Activated naive CD8-positive, alpha-beta T cell treated with anti-CD3 and anti-CD28 coated beads for 36 hours (primary cell): ENCODE data around the gene IGLL5. TPM values are rescaled to one million over a fixed set of nuclear protein-coding genes. Genes with fewer than 3 reads are reported as not detected.

ENCODE experiments used
- DNase-seq: peaks from one replicate; pipeline ENCODE4 v3.0.0; 2021
- H3K27ac Mint-ChIP-seq: one replicate; pipeline ENCODE4 v1.8.0; 2022; ENCODE audit warnings: mild to moderate bottlenecking, moderate library complexity, mixed read lengths
- H3K27me3 Mint-ChIP-seq: one replicate; pipeline ENCODE4 v1.8.0; 2022; ENCODE audit warnings: mild to moderate bottlenecking, mixed read lengths
- H3K36me3 Mint-ChIP-seq: one replicate; pipeline ENCODE4 v1.8.0; 2021; ENCODE audit warnings: mild to moderate bottlenecking, mixed read lengths
- H3K4me1 Mint-ChIP-seq: one replicate; pipeline ENCODE4 v1.8.0; 2021; ENCODE audit warnings: mixed read lengths
- H3K4me3 Mint-ChIP-seq: one replicate; pipeline ENCODE4 v1.8.0; 2022; ENCODE audit warnings: mild to moderate bottlenecking, moderate library complexity, mixed read lengths
- H3K9me3 Mint-ChIP-seq: one replicate; pipeline ENCODE4 v1.8.0; 2022; ENCODE audit warnings: mixed read lengths
- total RNA-seq, 2 experiments: library from RNA; stranded (reverse); gene quantifications; one replicate each; pipeline ENCODE4 v1.2.3, GENCODE V29; 2021

The IGLL5 gene
- total RNA-seq, 2 experiments from 2014 or later: 0.62 to 0.93 TPM

DNA sequence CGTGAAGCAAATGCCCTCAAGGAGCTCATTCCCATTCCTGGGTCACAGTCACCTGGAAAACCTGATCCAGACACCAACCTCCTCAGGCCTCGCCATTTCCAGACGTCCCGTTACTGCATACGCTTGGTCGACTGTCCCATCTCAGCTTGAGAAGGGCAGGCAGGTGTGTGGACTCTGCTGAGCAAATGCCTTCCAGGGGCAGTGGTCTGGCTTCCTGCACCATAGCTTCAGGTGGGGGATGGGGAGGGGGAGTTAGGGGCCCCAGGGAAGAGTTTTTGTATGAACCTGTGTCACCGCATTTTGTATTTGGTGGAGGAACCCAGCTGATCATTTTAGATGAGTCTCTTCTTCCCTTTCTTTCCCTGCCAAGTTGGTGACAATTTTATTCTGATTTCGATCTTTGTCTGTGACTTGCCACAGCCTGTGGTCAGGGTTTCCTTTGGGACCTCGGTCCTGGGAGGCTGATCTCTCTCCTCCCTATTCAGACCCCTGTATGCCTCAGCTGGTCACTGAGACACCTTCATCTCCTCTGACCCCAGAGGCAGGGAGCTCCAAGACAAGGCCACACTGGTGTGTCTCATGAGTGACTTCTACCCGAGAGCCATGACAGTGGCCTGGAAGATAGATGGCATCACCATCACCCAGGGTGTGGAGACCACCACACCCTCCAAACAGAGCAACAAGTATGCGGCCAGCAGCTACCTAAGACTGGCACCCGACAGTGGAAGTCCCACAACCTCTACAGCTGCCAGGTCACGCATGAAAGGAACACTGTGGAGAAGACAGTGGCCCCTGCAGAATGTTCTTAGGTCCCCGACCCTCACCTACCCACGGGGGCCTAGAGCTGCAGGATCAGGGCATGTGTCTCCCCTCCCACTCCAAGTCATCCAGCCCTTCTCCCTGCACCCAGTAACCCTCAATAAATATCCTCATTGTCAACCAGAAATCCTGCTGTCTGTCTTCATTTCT lies 22.9 kb downstream of the IGLL5 start:
- no peak for DNase-seq
- H3K4me1 Mint-ChIP-seq: no peaks in the 10 kb centered on the region
- H3K27me3 Mint-ChIP-seq: no peaks in the 10 kb centered on the region
- no peak overlapping the region for H3K27ac Mint-ChIP-seq
- H3K9me3 Mint-ChIP-seq: no peaks in the 10 kb centered on the region
- H3K36me3 Mint-ChIP-seq: no peaks in the 10 kb centered on the region
- H3K4me3 Mint-ChIP-seq: no peak overlapping the region

DNA sequence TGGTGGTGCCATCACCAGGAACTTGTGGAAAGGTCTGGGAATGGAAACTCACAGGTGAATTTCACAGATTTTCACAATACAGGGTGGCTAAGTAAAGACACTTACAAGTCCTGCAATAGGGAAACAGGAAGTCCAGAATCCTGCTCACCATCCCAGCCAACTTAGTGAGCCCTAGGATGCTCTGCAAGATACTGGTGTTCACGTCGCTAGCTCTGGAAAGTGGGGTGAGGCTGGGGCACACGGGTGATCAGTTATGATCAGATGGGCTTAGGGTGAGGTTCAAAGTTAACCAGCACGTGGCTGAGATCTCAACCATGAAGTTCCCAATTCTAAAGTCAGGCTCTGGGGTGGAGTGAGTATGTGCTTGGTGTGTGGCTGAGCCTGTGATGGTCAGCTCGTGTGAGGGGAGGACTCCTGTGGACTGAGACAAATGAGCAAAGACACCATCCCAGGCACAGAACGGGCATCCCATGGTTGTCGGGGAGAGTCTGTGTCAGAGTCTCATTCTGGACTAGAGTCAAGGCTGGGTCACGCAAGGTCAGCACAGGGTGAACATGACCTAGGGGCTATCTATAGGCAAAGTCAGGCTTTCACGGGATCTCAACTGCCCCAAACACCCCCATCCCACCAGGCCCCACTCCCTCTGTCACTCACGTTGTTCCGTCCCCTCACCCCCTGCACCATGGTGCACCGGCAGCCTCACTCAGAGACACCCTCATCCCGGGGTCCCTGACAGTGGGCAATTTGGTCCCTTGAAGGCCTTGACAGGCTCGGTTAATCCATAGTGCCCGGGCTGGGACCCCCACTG lies 23.9 kb downstream of the IGLL5 start:
- H3K4me3 Mint-ChIP-seq: no peak overlapping the region
- no peaks in the 10 kb centered on the region for H3K4me1 Mint-ChIP-seq
- no peaks in the 10 kb centered on the region for H3K36me3 Mint-ChIP-seq
- H3K27me3 Mint-ChIP-seq: no peaks in the 10 kb centered on the region
- H3K9me3 Mint-ChIP-seq: no peaks in the 10 kb centered on the region
- DNase-seq: no peak
- no peak overlapping the region for H3K27ac Mint-ChIP-seq

GRCh38 chr22:22912135-22912987 lies 24.7 kb downstream of the IGLL5 start:
- H3K27me3 Mint-ChIP-seq: no peaks in the 10 kb centered on the region
- no peaks in the 10 kb centered on the region for H3K36me3 Mint-ChIP-seq
- H3K27ac Mint-ChIP-seq: no peak overlapping the region
- H3K4me3 Mint-ChIP-seq: no peak overlapping the region
- DNase-seq: no peak
- H3K9me3 Mint-ChIP-seq: no peaks in the 10 kb centered on the region
- H3K4me1 Mint-ChIP-seq: no peaks in the 10 kb centered on the region

GRCh38 chr22:22912988-22913253 lies 25.3 kb downstream of the IGLL5 start:
- Mint-ChIP-seq H3K9me3 (no peaks in the 10 kb centered on the region), H3K36me3 (no peaks in the 10 kb centered on the region), H3K27me3 (no peaks in the 10 kb centered on the region), H3K27ac (no peak overlapping the region), H3K4me1 (no peaks in the 10 kb centered on the region), H3K4me3 (no peak overlapping the region)
- DNase-seq: no peak

GRCh38 chr22:22913989-22914388 lies 26.4 kb downstream of the IGLL5 start:
- Mint-ChIP-seq H3K36me3 (no peaks in the 10 kb centered on the region), H3K4me1 (no peaks in the 10 kb centered on the region), H3K4me3 (no peak overlapping the region), H3K27ac (no peak overlapping the region), H3K9me3 (no peaks in the 10 kb centered on the region), H3K27me3 (no peaks in the 10 kb centered on the region)
- no peak for DNase-seq

- Mint-ChIP-seq H3K9me3 (no peaks in the 10 kb centered on the region), H3K27ac (no peak overlapping the region), H3K27me3 (no peaks in the 10 kb centered on the region), H3K4me1 (no peaks in the 10 kb centered on the region), H3K4me3 (no peak overlapping the region), H3K36me3 (no peaks in the 10 kb centered on the region)
- DNase-seq: no peak
These were observed 27.4 kb downstream of the IGLL5 start for GRCh38 chr22:22914726-22915669.

- no peaks in the 10 kb centered on the region for H3K27me3 Mint-ChIP-seq
- H3K36me3 Mint-ChIP-seq: no peaks in the 10 kb centered on the region
- H3K4me1 Mint-ChIP-seq: no peaks in the 10 kb centered on the region
- H3K4me3 Mint-ChIP-seq: no peak overlapping the region
- DNase-seq: no peak
- no peak overlapping the region for H3K27ac Mint-ChIP-seq
- no peaks in the 10 kb centered on the region for H3K9me3 Mint-ChIP-seq
These were observed 28.0 kb downstream of the IGLL5 start for GRCh38 chr22:22915670-22916035.

- no peak for DNase-seq
- no peaks in the 10 kb centered on the region for H3K4me1 Mint-ChIP-seq
These were observed 28.8 kb downstream of the IGLL5 start for GRCh38 chr22:22916215-22916951.

GRCh38 chr22:22916952-22917290 lies 29.3 kb downstream of the IGLL5 start:
- DNase-seq: no peak
- H3K4me1 Mint-ChIP-seq: no peaks in the 10 kb centered on the region
- H3K9me3 Mint-ChIP-seq: no peaks in the 10 kb centered on the region
- no peaks in the 10 kb centered on the region for H3K36me3 Mint-ChIP-seq
- no peaks in the 10 kb centered on the region for H3K27me3 Mint-ChIP-seq
- no peak overlapping the region for H3K4me3 Mint-ChIP-seq
- H3K27ac Mint-ChIP-seq: no peak overlapping the region

More at GRCh38 chr22:22916215-22916951, 28.8 kb downstream of the IGLL5 start:
- H3K36me3 Mint-ChIP-seq: no peaks in the 10 kb centered on the region
- no peaks in the 10 kb centered on the region for H3K27me3 Mint-ChIP-seq
- no peak overlapping the region for H3K27ac Mint-ChIP-seq
- no peaks in the 10 kb centered on the region for H3K9me3 Mint-ChIP-seq
- no peak overlapping the region for H3K4me3 Mint-ChIP-seq

- H3K9me3 Mint-ChIP-seq: no peaks in the 10 kb centered on the region
- DNase-seq: no peak
- H3K36me3 Mint-ChIP-seq: no peaks in the 10 kb centered on the region
- no peak overlapping the region for H3K4me3 Mint-ChIP-seq
- no peaks in the 10 kb centered on the region for H3K4me1 Mint-ChIP-seq
- no peaks in the 10 kb centered on the region for H3K27me3 Mint-ChIP-seq
- H3K27ac Mint-ChIP-seq: no peak overlapping the region
These were observed 29.8 kb downstream of the IGLL5 start for GRCh38 chr22:22917377-22917776.

DNA sequence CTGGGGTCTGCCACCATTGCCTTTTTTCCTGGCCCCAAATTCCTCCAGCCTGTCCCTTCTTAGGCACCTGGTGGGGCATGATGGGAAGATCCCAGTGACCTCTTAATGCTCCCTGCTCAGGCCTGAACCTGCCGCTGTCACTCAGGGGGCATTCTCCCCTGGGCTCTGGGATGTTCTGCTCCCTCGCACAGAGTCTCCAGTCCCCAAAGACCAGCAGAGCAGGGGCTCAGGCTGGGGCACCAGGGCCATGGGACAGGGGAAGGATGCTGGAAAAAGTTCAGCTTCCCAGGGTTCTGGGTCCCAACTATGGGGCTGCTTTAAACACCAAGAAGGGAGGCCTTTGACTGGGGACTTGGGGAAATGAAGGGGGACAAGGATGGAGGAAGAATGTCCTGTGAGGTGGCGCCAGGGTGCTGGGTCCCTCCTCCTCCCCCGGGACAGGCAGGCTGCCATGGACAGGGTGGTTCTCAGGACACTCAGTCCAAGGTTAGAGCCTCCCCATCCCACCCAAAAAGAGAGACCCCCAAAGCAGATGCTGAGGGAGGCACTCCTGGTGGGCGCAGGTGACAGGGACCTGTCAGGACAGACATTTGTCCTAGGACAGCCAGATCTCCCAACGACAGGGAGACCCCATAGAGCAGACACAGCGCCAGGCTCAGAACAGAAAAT lies 30.8 kb downstream of the IGLL5 start:
- Mint-ChIP-seq H3K27ac (no peak overlapping the region), H3K27me3 (no peaks in the 10 kb centered on the region), H3K9me3 (no peaks in the 10 kb centered on the region), H3K4me3 (no peak overlapping the region), H3K36me3 (no peaks in the 10 kb centered on the region), H3K4me1 (no peaks in the 10 kb centered on the region)
- no peak for DNase-seq

DNA sequence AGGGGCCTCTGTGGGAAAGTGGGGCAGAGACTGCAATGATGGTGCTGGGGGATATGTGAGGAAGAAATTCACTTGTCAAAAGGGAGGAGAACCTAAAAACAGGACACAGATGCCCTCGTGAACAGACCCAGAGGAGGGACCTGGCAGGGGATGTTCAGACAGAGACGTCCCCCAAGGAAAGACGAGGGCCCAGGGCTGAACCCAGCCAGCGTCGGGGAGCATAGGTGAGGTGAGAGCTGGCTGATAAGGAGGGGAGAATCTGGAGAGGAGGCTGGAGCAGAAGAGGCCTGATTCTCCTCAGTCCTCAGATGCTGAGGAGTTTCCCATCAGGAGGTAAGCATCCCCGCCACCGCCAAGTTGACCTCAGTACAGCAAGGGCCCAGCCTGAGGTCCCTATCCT lies 31.4 kb downstream of the IGLL5 start:
- Mint-ChIP-seq H3K9me3 (no peaks in the 10 kb centered on the region), H3K4me1 (no peaks in the 10 kb centered on the region), H3K4me3 (no peak overlapping the region), H3K36me3 (no peaks in the 10 kb centered on the region), H3K27me3 (no peaks in the 10 kb centered on the region), H3K27ac (no peak overlapping the region)
- no peak for DNase-seq

DNA sequence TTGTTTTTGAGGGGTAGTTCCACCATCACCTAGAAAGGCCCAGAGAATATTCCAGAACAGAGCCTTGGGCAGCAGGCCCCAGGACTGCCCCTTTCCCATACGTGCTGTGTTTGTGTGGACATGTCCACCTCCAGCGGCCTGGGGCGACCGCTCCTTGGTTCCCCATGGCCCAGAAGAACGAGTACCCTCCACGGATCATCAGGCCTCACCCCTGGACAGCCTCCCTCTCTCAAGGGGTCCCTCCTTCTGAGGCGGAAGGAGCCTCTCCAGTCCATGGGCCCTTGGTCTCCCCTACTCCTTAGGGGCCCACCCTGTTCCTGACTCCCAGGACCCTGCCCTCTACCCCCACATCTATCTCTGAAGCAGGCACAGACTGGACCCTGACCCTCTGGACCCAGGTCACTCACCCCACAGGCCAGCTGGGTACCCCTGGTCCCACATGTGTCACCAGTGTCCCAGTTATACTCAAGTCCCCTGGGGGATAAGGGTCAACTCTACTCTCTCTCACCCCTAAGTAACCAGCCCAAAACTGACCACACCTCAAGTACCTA lies 32.6 kb downstream of the IGLL5 start:
- no peaks in the 10 kb centered on the region for H3K4me1 Mint-ChIP-seq
- no peak overlapping the region for H3K4me3 Mint-ChIP-seq
- H3K9me3 Mint-ChIP-seq: no peaks in the 10 kb centered on the region
- no peaks in the 10 kb centered on the region for H3K36me3 Mint-ChIP-seq
- no peak for DNase-seq
- H3K27ac Mint-ChIP-seq: no peak overlapping the region
- H3K27me3 Mint-ChIP-seq: no peaks in the 10 kb centered on the region
